ENCODE measurements around the gene GYPC.
A peak's percentile ranks its signal among the peaks of the same experiment; 100 is the strongest.

Gene GYPC

DNA sequence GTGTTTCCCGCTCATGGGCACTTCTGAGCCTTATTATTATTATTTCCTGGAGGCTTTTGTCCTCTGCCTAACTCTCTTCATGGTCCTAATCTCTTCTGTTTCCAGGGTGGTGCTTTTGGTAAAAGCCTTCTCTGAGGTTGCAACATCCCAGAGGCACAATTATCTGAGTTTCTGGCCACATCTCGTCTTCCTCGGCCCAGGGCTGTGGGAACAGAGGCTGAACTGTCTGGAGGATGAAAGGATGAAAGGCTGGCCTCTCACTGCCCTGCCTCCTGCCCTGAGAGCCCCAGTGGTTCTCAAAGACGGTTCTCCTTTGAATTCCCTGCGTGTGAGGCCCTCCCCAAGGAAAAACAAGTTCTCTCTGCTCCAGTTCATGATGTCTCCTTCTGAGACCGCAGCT is 13.8 kb downstream of the GYPC start:
- H3K4me3 ChIP-seq (ENCODE audit: extremely low read depth, insufficient read depth, low read length, poor library complexity, severe bottlenecking) = no peak overlapping the region
- H3K4me1 ChIP-seq (ENCODE audit: control insufficient read depth, insufficient read depth, low read length, poor library complexity, severe bottlenecking) = no peaks in the 10 kb centered on the region
- H3K36me3 ChIP-seq (ENCODE audit: control insufficient read depth, insufficient read depth, low read length) = peaks cover 19% of the 10 kb centered on the region
- no peaks in the 10 kb centered on the region for H3K9me3 ChIP-seq (ENCODE audit: control insufficient read depth, low read length)
- H3K27ac ChIP-seq (ENCODE audit: low read depth, low read length, severe bottlenecking) = peak overlapping the region; percentile 48
- WGBS, 2 experiments (ENCODE audit: insufficient coverage in 2 of 2) = 73 to 78% methylated on average over 5 to 6 of the region's 6 CpGs

DNA sequence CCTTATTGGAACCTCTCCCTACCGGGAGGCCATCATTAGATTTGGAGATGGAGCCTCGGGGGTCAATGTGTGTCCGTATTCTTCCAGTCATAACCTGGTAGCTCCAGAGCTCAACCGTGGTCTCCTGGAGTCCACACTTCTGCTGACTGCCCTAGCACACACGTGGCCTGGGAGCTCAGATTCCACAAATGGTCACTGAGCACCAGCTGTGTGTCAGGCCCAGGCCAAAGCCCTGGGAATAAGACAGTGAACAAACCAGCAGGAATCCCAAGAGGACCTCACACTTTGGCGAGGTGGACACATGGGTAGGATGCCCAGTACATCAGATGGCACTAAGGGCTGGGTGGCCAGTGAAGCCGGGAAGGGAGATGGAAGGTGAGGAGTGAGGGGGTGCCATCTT is 15.5 kb downstream of the GYPC start:
- Histone ChIP-seq H3K27ac (ENCODE audit: low read depth, low read length, severe bottlenecking) (no peak overlapping the region), H3K4me3 (ENCODE audit: extremely low read depth, insufficient read depth, low read length, poor library complexity, severe bottlenecking) (no peak overlapping the region), H3K9me3 (ENCODE audit: control insufficient read depth, low read length) (peaks cover 12% of the 10 kb centered on the region), H3K36me3 (ENCODE audit: control insufficient read depth, insufficient read depth, low read length) (peaks cover 32% of the 10 kb centered on the region), H3K4me1 (ENCODE audit: control insufficient read depth, insufficient read depth, low read length, poor library complexity, severe bottlenecking) (no peaks in the 10 kb centered on the region)
- WGBS, 2 experiments (ENCODE audit: insufficient coverage in 2 of 2) = 97% methylated on average over 7 of the region's 7 CpGs

DNA sequence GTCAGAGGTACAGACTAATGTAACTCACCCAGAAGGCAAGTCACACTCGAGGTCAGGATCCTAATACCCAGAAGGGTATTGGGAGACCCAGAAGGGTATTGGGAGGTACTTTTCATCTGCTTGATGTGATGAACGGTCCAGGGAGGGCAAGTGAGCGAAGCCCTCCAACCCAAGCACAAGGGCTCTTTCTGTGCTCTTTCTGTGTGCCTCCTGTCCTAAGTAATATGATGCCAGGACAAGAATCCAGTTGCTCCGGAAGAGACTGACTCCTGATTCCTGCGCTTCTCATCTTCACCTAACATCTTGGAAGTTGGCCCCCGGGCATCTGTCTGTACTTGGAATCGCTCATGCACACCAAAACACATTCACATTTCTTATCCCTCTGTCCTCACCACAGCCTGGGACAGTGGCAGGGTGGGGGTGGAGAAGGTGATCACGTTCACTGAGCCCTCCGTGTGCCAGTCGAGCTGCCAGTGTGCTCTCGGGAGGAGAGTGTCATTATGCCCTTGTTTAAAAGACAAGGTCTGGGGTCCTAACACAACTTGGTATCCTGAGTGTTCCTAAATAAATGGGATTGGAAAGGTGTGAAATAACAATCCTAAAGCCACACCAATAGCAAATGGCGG is 17.1 kb downstream of the GYPC start:
- Histone ChIP-seq H3K4me3 (ENCODE audit: extremely low read depth, insufficient read depth, low read length, poor library complexity, severe bottlenecking) (no peak overlapping the region), H3K36me3 (ENCODE audit: control insufficient read depth, insufficient read depth, low read length) (peaks cover 28% of the 10 kb centered on the region), H3K27ac (ENCODE audit: low read depth, low read length, severe bottlenecking) (no peak overlapping the region), H3K4me1 (ENCODE audit: control insufficient read depth, insufficient read depth, low read length, poor library complexity, severe bottlenecking) (no peaks in the 10 kb centered on the region), H3K9me3 (ENCODE audit: control insufficient read depth, low read length) (peaks cover 12% of the 10 kb centered on the region)
- 96 to 97% methylated on average over 8 to 10 of the region's 12 CpGs for WGBS, 2 experiments (ENCODE audit: insufficient coverage in 2 of 2)

DNA sequence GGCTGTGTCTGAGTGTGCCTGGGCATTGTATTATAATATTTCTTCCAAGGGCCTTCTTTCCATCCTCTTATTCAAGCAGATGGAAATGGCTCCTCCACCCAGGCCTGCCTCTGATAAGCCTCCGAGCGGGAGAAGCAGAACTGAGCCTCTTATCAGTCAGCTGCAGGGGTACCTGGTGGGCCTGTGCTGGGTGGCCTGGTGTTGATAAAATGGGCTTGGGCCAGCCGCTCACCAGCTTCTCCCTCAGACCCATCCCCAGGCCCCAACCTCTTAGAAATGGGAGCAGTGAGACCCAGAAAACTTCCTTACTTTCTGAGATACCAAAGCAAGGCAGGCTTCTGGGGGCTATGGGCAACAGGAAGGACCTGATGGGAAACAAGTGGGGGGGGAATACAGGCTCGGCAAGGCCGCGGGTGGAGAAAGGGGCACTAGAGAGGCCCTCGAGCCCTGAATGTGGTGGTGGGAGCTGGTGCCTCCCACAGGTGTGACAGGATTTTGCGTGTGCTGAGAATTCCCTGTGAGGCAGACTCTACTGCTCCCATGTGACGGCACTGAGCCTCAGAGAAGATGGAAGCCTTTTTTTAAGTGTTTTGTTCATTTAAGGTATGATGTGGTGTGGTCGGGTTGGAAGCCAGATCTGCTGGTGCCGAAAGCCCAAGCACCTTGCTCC is 18.3 kb downstream of the GYPC start:
- no peak overlapping the region for H3K4me3 ChIP-seq (ENCODE audit: extremely low read depth, insufficient read depth, low read length, poor library complexity, severe bottlenecking)
- WGBS, 2 experiments (ENCODE audit: insufficient coverage in 2 of 2) = 82 to 90% methylated on average over 8 of the region's 11 CpGs
- peaks cover 12% of the 10 kb centered on the region for H3K9me3 ChIP-seq (ENCODE audit: control insufficient read depth, low read length)
- H3K4me1 ChIP-seq (ENCODE audit: control insufficient read depth, insufficient read depth, low read length, poor library complexity, severe bottlenecking) = no peaks in the 10 kb centered on the region
- H3K27ac ChIP-seq (ENCODE audit: low read depth, low read length, severe bottlenecking) = no peak overlapping the region
- H3K36me3 ChIP-seq (ENCODE audit: control insufficient read depth, insufficient read depth, low read length) = peaks cover 21% of the 10 kb centered on the region

GRCh38 chr2:126675637-126676036 is 19.7 kb downstream of the GYPC start:
- Histone ChIP-seq H3K4me1 (ENCODE audit: control insufficient read depth, insufficient read depth, low read length, poor library complexity, severe bottlenecking) (no peaks in the 10 kb centered on the region), H3K36me3 (ENCODE audit: control insufficient read depth, insufficient read depth, low read length) (peaks cover 21% of the 10 kb centered on the region), H3K27ac (ENCODE audit: low read depth, low read length, severe bottlenecking) (no peak overlapping the region), H3K9me3 (ENCODE audit: control insufficient read depth, low read length) (peaks cover 12% of the 10 kb centered on the region), H3K4me3 (ENCODE audit: extremely low read depth, insufficient read depth, low read length, poor library complexity, severe bottlenecking) (no peak overlapping the region)
- WGBS, 2 experiments (ENCODE audit: insufficient coverage in 2 of 2) = no CpG with 5 or more reads among the region's 5 CpGs

DNA sequence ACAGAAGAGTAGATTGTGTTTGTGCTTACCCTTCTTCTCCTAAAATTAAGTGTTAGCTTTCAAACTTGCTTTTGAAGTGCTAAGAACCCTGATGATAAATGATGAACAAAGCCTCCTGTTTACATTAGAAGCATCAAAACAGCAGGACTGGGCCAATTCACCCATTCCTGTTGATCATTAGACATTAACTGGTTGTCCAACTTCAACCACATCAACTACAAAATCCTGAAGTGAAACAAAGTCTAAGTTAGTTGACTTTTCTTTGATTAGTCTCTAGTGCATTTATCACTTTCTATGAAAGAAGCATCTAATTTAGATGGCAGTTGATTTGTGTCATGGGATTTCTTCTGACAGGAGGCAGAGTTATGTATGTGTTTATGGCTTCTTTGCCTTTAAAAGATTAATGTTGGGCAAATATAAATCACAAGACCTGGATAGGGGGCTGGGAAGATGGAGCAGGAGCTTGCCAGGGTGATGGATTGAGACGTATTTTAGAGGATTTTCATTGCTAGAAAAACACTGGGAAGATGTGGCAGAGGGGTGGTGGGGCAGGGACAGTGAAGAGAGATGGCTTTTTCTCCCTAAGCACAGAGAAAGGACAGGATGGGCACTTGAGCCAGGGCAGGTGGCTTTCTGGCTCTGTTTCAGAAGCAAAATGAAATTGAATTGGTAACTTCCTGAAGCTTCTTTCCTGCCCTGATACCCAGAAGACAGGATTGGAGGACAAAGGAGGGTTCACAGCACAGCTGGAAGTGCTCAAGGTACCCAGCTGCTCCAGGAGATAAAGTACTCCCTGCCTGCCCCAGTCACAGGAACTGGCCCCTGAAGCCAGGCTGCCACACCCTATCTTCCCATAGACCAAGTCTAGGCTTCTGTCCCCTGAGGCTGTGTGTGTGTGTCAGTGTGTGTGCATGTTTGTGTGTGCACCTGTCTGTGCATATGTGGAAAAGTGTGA is 20.5 kb downstream of the GYPC start:
- Histone ChIP-seq H3K4me3 (ENCODE audit: extremely low read depth, insufficient read depth, low read length, poor library complexity, severe bottlenecking) (no peak overlapping the region), H3K36me3 (ENCODE audit: control insufficient read depth, insufficient read depth, low read length) (peaks cover 24% of the 10 kb centered on the region), H3K9me3 (ENCODE audit: control insufficient read depth, low read length) (peaks cover 12% of the 10 kb centered on the region), H3K4me1 (ENCODE audit: control insufficient read depth, insufficient read depth, low read length, poor library complexity, severe bottlenecking) (no peaks in the 10 kb centered on the region), H3K27ac (ENCODE audit: low read depth, low read length, severe bottlenecking) (no peak overlapping the region)
- 89 to 93% methylated on average over 1 of the region's 1 CpG for WGBS, 2 experiments (ENCODE audit: insufficient coverage in 2 of 2)

- 82 to 86% methylated on average over 1 of the region's 1 CpG for WGBS, 2 experiments (ENCODE audit: insufficient coverage in 2 of 2)
- H3K4me3 ChIP-seq (ENCODE audit: extremely low read depth, insufficient read depth, low read length, poor library complexity, severe bottlenecking) = no peak overlapping the region
Measured at GRCh38 chr2:126677176-126677538, 21.2 kb downstream of the GYPC start.

DNA sequence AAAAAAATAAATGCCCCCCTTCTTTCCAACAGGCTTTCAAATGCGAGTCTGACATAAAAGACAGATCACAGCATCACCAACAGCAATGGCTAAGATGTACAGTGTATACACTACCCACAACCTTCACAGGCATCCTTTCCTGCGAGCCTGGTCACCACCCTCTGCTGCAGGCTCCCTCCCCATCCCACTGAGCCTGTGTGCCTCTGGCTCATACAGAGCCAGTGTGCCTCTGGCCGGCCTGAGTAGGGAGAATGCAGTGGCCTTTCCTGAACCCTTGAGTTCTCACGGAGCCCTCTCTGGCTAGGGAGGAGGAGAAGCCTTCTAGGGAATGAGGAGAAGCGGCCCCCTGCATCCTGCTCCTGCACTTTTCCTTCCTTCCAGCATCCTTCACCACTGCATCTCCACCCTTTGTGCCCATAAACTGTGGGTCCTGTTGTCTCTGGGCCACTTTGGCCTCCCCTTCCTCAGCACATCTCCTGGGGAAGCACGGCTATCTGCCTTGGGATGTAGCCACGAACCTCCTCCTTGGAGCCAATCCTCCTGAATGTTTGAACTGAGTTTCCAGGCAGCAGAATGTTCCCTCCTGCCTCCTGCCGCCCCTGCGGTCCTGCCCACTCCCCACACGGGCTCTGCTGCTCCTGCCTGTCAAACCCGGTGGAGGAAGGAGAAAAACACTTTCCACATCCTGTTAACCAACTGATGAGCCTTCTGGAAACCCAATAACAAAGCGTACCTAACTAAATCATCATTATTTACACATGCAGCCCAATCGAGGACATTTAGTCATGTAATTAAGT is 22.5 kb downstream of the GYPC start:
- WGBS, 2 experiments (ENCODE audit: insufficient coverage in 2 of 2) = 84 to 93% methylated on average over 6 to 7 of the region's 13 CpGs
- Histone ChIP-seq H3K27ac (ENCODE audit: low read depth, low read length, severe bottlenecking) (no peak overlapping the region), H3K4me1 (ENCODE audit: control insufficient read depth, insufficient read depth, low read length, poor library complexity, severe bottlenecking) (no peaks in the 10 kb centered on the region), H3K9me3 (ENCODE audit: control insufficient read depth, low read length) (peaks cover 12% of the 10 kb centered on the region), H3K36me3 (ENCODE audit: control insufficient read depth, insufficient read depth, low read length) (peaks cover 32% of the 10 kb centered on the region), H3K4me3 (ENCODE audit: extremely low read depth, insufficient read depth, low read length, poor library complexity, severe bottlenecking) (no peak overlapping the region)

More at GRCh38 chr2:126677176-126677538, 21.2 kb downstream of the GYPC start:
- Histone ChIP-seq H3K9me3 (ENCODE audit: control insufficient read depth, low read length) (peaks cover 12% of the 10 kb centered on the region), H3K27ac (ENCODE audit: low read depth, low read length, severe bottlenecking) (no peak overlapping the region), H3K36me3 (ENCODE audit: control insufficient read depth, insufficient read depth, low read length) (peaks cover 28% of the 10 kb centered on the region), H3K4me1 (ENCODE audit: control insufficient read depth, insufficient read depth, low read length, poor library complexity, severe bottlenecking) (no peaks in the 10 kb centered on the region)

- 93 to 97% methylated on average over 9 of the region's 9 CpGs for WGBS, 2 experiments (ENCODE audit: insufficient coverage in 2 of 2)
- H3K4me1 ChIP-seq (ENCODE audit: control insufficient read depth, insufficient read depth, low read length, poor library complexity, severe bottlenecking) = no peaks in the 10 kb centered on the region
- H3K9me3 ChIP-seq (ENCODE audit: control insufficient read depth, low read length) = peaks cover 12% of the 10 kb centered on the region
- peaks cover 32% of the 10 kb centered on the region for H3K36me3 ChIP-seq (ENCODE audit: control insufficient read depth, insufficient read depth, low read length)
- no peak overlapping the region for H3K27ac ChIP-seq (ENCODE audit: low read depth, low read length, severe bottlenecking)
- H3K4me3 ChIP-seq (ENCODE audit: extremely low read depth, insufficient read depth, low read length, poor library complexity, severe bottlenecking) = no peak overlapping the region
Measured at GRCh38 chr2:126679094-126679713, 23.2 kb downstream of the GYPC start.

- 75 to 96% methylated on average over 4 to 5 of the region's 6 CpGs for WGBS, 2 experiments (ENCODE audit: insufficient coverage in 2 of 2)
- no peak overlapping the region for H3K4me3 ChIP-seq (ENCODE audit: extremely low read depth, insufficient read depth, low read length, poor library complexity, severe bottlenecking)
- H3K9me3 ChIP-seq (ENCODE audit: control insufficient read depth, low read length) = no peaks in the 10 kb centered on the region
- no peak overlapping the region for H3K27ac ChIP-seq (ENCODE audit: low read depth, low read length, severe bottlenecking)
- no peaks in the 10 kb centered on the region for H3K4me1 ChIP-seq (ENCODE audit: control insufficient read depth, insufficient read depth, low read length, poor library complexity, severe bottlenecking)
- peaks cover 25% of the 10 kb centered on the region for H3K36me3 ChIP-seq (ENCODE audit: control insufficient read depth, insufficient read depth, low read length)
Measured at GRCh38 chr2:126681505-126681904, 25.5 kb downstream of the GYPC start.

Measured in mesodermal cell (in vitro differentiated cells).